HUES6 (cell line): Measurements from ENCODE around the gene OR51T1.

ENCODE experiments used
- H3K27ac ChIP-seq: 2 replicates; pipeline ENCODE4 v1.7.0; 2013; ENCODE audit warnings: low read depth, mild to moderate bottlenecking, low read length, inconsistent platforms
- H3K27me3 ChIP-seq: 2 replicates; pipeline ENCODE4 v1.6.1; 2013; ENCODE audit warnings: low read length; ENCODE audit not compliant: control insufficient read depth, insufficient read depth
- H3K36me3 ChIP-seq: 2 replicates; pipeline ENCODE4 v1.6.1; 2013; ENCODE audit warnings: low read length; ENCODE audit not compliant: control insufficient read depth, insufficient read depth
- H3K4me1 ChIP-seq: 2 replicates; pipeline ENCODE4 v1.6.1; 2013; ENCODE audit warnings: low read length; ENCODE audit not compliant: control insufficient read depth, insufficient read depth
- H3K4me3 ChIP-seq: 2 replicates; pipeline ENCODE4 v1.5.1; 2013; ENCODE audit warnings: low read depth, low read length
- H3K9ac ChIP-seq: one replicate; pipeline ENCODE4 v1.6.1; 2013; ENCODE audit warnings: mild to moderate bottlenecking, low read length
- H3K9me3 ChIP-seq: 2 replicates; pipeline ENCODE4 v1.6.1; 2013; ENCODE audit warnings: low read depth, low read length; ENCODE audit not compliant: control insufficient read depth, insufficient read depth

The OR51T1 gene

DNA sequence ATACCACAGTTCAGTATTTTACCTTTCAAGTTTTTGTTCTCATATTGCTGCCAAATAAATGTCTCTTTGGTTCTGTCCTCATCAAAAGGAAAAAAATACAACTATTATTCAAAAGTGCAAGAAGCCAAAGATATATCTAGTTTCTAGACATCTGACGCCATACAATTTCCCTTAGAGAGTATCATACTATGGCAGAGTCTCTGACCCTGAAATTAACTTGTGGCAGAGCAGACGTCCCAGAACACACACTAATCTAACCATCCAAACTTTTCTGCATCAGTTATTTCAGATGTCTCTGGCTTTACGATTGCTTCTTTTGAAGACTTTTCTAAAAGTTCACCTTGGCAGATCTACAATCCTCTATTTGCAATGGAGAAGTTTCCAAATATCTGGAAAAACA is 2.7 kb downstream of the OR51T1 start:
- H3K9ac ChIP-seq: no peak overlapping the region
- H3K9me3 ChIP-seq: no peaks in the 10 kb centered on the region
- no peak overlapping the region for H3K4me3 ChIP-seq
- H3K27ac ChIP-seq: no peak overlapping the region
- no peaks in the 10 kb centered on the region for H3K36me3 ChIP-seq
- no peaks in the 10 kb centered on the region for H3K4me1 ChIP-seq
- H3K27me3 ChIP-seq: no peaks in the 10 kb centered on the region

DNA sequence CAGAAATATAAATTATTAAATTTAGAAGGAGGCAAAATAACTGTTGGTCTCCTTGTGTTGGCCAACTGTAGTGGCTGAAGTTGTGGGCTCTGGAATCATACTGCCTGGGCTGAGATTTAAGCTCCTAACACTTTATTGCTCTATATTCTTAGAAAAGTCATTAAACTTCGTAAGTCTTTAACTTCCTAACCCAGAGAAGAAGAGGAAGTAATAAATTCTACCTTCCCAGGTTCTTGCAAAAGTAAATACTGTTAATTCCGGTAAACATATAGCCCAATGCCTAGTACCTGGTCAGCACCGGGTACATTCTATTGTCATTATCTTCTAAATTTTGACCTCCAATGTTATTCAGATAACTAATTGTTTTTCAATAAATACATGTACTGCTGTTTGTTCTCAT is 4.5 kb downstream of the OR51T1 start:
- Histone ChIP-seq H3K27ac (no peak overlapping the region), H3K9me3 (no peaks in the 10 kb centered on the region), H3K9ac (no peak overlapping the region), H3K4me1 (no peaks in the 10 kb centered on the region), H3K4me3 (no peak overlapping the region), H3K27me3 (no peaks in the 10 kb centered on the region), H3K36me3 (no peaks in the 10 kb centered on the region)

DNA sequence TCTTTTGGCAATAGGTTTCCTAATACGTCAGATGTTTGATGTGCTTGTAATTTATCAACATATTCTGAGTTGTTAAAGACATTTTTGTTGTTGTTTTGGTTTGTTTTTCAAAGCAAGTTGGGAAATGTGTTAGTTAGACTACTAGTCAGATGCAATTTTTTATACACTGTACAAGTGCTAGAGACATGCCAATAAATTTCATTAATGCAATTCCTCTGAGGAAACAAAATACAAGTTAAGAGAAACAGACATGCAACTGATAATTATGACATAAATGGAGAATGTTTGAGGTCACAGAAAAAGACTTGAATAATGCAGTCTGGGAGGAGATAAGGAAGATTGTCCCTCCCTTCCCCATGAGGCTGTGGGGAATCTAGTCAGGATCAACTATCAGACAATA is 5.9 kb downstream of the OR51T1 start:
- no peaks in the 10 kb centered on the region for H3K4me1 ChIP-seq
- no peaks in the 10 kb centered on the region for H3K9me3 ChIP-seq
- H3K9ac ChIP-seq: no peak overlapping the region
- no peak overlapping the region for H3K27ac ChIP-seq
- H3K4me3 ChIP-seq: no peak overlapping the region
- H3K27me3 ChIP-seq: no peaks in the 10 kb centered on the region
- no peaks in the 10 kb centered on the region for H3K36me3 ChIP-seq

DNA sequence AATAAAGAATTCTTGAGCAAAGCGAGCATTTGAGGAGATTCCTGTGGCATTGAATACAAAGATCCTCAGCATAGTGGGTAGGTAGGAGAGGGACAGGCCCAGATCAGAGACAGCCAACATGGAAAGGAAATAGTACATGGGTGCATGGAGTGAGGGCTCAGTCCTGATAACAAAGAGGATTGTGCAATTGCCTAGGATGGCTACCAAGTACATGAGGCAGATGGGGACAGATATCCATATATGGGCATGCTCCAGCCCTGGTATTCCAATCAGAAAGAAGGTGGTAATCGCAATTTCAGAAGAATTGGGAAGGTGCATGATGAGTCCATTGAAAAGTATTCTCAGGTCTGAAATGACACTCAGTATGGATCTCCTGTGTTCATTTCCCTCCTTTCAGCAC is 8.6 kb downstream of the OR51T1 start:
- Histone ChIP-seq H3K36me3 (no peaks in the 10 kb centered on the region), H3K27me3 (no peaks in the 10 kb centered on the region), H3K4me3 (no peak overlapping the region), H3K4me1 (no peaks in the 10 kb centered on the region), H3K27ac (no peak overlapping the region), H3K9ac (no peak overlapping the region), H3K9me3 (no peaks in the 10 kb centered on the region)

DNA sequence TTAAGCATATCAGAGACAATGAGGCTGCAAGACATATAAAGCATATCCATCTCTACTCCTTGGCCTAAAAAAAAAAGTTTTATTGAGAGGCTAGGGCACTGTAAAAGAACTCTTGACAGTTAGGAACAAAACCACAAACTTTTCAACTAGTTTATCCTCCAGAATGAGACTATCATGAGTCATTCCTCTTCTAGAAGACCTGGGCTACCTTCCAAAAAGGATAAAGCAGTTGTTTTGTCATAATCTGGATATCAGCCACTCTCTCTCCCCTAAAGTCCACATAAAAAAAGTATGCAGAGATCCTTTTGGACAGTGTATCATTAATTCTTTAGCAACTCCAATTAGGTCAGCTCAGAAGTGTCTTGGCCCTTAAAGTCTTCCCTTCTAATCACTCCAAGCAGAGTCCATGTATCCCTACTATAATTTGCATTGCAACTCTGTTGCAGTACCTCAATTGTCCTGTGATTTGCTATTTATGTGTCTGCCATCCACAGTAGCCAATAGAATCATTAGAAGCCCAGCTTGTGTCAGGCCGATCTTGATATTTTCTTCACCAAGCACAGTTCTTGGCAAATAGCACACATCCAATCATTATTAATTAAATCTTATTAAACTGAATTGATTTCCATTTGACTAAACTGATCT is 10.4 kb downstream of the OR51T1 start:
- no peak overlapping the region for H3K27ac ChIP-seq
- no peaks in the 10 kb centered on the region for H3K4me1 ChIP-seq
- no peaks in the 10 kb centered on the region for H3K9me3 ChIP-seq
- no peaks in the 10 kb centered on the region for H3K27me3 ChIP-seq
- no peaks in the 10 kb centered on the region for H3K36me3 ChIP-seq
- no peak overlapping the region for H3K4me3 ChIP-seq
- H3K9ac ChIP-seq: no peak overlapping the region

DNA sequence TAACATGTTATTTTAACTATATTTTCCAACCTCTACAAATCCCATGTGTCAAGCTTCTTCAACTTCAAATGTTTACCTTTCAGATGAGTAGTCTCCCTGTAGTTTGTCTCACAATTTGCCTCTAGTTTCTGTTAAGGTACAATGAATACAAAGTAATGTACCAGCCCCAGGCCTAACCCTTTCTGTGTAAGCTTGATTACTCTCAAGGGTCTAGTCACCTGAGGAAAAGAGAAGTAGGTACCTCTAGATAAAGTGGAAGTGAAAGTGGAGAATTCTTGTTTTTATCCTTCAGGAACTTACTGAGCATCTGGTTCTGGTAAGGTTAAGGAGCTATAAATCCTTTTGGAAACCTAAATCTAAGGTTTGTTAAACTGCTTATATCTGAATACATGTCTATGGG is 21.8 kb downstream of the OR51T1 start, which contains the start of gene OR51A7:
TSS of gene OR51A7 (plus strand) at position 300 of the 400 bp plus-strand sequence. CDS start 3,587 bp downstream, outside the sequence.
- no peak within 1 kb of the TSS for H3K9ac ChIP-seq
- H3K4me3 ChIP-seq: no peak within 1 kb of the TSS
- no peaks in the 10 kb centered on the region for H3K9me3 ChIP-seq
- no peak within 1 kb of the TSS for H3K27ac ChIP-seq
- H3K27me3 ChIP-seq: no peaks in the 10 kb centered on the region
- H3K4me1 ChIP-seq: no peaks in the 10 kb centered on the region
- H3K36me3 ChIP-seq: no peaks in the 10 kb centered on the region

DNA sequence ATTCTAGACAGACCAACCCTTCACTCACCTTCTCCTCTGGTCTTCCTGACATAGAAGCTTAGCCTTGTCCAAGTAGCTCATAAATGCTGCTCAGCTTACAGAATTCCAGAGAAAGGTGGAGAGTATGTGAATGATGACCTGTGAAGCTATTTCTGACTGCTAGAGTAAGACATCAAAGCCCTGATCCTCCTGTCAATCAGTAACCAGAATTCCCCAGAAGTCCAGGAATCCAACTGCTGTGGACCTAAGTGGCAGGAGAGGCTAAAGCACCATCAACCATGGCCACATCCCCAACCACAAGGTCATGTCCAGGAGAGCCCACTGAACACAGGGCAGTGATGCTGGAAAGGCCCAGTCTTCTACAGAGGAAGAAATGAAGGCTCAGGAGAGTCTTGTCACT is 34.9 kb downstream of the OR51T1 start:
- no peak overlapping the region for H3K9ac ChIP-seq
- no peaks in the 10 kb centered on the region for H3K36me3 ChIP-seq
- H3K27ac ChIP-seq: no peak overlapping the region
- H3K9me3 ChIP-seq: no peaks in the 10 kb centered on the region
- H3K27me3 ChIP-seq: no peaks in the 10 kb centered on the region
- no peaks in the 10 kb centered on the region for H3K4me1 ChIP-seq
- H3K4me3 ChIP-seq: no peak overlapping the region

DNA sequence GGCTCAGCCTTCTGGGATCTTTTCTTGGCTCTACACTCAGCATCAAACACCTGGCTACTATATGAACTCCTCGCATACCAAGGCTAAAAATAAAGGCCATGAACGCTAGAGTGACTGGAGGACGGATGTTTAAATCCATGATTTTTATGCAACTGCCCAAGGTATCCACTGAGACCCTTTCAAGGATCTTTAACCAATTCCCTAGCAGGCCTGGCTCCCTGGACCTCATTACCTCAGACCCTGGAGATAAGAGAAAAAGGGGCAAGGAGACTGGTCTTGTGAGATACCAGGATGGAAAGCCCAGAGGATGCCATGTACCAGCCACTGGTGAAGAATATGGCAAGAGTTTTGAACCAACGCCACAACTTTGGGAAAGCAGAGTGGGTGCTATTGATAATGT is 37.5 kb downstream of the OR51T1 start, which contains the start of gene OR51G2:
TSS of gene OR51G2 (minus strand) at position 101 of the 400 bp plus-strand sequence. CDS start 3,687 bp downstream, outside the sequence.
- Histone ChIP-seq H3K27ac (no peak within 1 kb of the TSS), H3K27me3 (no peaks in the 10 kb centered on the region), H3K9ac (no peak within 1 kb of the TSS)

DNA sequence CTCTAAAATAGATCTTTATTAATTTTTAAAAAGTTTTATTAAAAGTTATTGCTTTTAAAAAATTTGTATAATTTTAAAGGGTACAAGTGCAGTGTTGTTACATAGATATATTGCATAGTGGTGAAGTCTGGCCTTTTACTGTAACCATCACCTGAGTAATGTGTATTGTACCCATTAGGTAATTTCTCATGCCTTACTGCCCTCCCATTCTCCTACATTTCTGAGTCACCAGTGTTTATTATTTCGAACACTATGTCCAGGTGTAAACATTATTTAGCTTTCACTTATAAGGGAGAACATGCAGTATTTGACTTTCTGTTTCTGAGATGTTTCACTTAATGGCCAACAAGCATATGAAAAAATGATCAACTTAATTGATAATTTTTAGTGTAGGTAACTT is 40.1 kb downstream of the OR51T1 start:
- Histone ChIP-seq H3K27me3 (no peaks in the 10 kb centered on the region), H3K9ac (no peak overlapping the region), H3K4me1 (no peaks in the 10 kb centered on the region), H3K36me3 (no peaks in the 10 kb centered on the region), H3K9me3 (no peaks in the 10 kb centered on the region), H3K4me3 (no peak overlapping the region), H3K27ac (no peak overlapping the region)

More for the DNA sequence above, 37.5 kb downstream of the OR51T1 start, which contains the start of gene OR51G2:
- H3K4me3 ChIP-seq: no peak within 1 kb of the TSS
- H3K36me3 ChIP-seq: no peaks in the 10 kb centered on the region
- H3K4me1 ChIP-seq: no peaks in the 10 kb centered on the region
- H3K9me3 ChIP-seq: no peaks in the 10 kb centered on the region

DNA sequence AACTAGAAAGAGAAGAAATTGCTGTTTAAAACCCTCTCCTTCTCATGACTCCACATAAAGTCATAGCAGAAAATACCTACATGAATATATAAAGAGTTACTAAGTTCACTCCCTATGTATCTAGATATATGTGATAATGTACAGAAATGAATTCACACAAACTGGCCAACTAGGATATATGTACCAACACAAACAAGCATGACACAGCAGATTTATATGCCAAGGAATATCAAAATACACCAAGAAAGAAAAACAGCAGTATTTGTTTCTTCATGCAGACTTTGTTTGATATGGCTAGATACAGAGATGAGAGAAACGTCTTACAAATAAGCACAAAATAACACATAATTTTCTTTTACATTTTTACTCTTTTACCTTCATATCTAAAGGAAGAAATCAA is 40.6 kb downstream of the OR51T1 start:
- no peaks in the 10 kb centered on the region for H3K4me1 ChIP-seq
- no peak overlapping the region for H3K27ac ChIP-seq
- H3K9me3 ChIP-seq: no peaks in the 10 kb centered on the region
- no peaks in the 10 kb centered on the region for H3K27me3 ChIP-seq
- H3K36me3 ChIP-seq: no peaks in the 10 kb centered on the region
- H3K9ac ChIP-seq: no peak overlapping the region
- no peak overlapping the region for H3K4me3 ChIP-seq

DNA sequence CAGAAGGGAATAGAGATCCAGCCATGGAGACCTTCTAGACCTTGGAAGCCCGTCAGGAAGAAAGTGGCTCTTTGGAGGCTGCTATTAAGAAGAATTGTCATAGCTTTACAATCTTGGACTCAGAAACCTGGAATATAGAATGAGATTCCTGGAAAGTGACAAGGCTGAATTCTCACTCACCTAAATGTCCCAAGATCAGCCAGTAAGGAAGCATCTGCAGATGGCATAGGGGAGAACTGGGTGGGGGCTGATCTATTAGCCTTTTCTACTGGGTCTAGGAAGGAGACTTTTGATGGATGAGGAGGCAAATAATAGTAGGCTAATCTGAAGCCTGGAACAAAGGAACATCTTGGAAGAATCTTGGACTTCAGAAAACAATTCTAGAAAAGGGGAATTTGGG is 42.5 kb downstream of the OR51T1 start, which contains the start of gene OR51G1:
TSS of gene OR51G1 (minus strand) at position 101 of the 400 bp plus-strand sequence. CDS start at position 101, 0 bp downstream.
- Histone ChIP-seq H3K36me3 (no peaks in the 10 kb centered on the region), H3K9ac (no peak within 1 kb of the TSS), H3K27me3 (no peaks in the 10 kb centered on the region), H3K27ac (no peak within 1 kb of the TSS), H3K4me3 (no peak within 1 kb of the TSS), H3K4me1 (no peaks in the 10 kb centered on the region), H3K9me3 (no peaks in the 10 kb centered on the region)
